ENCODE results near the gene MICAL3.

MICAL3 gene

DNA sequence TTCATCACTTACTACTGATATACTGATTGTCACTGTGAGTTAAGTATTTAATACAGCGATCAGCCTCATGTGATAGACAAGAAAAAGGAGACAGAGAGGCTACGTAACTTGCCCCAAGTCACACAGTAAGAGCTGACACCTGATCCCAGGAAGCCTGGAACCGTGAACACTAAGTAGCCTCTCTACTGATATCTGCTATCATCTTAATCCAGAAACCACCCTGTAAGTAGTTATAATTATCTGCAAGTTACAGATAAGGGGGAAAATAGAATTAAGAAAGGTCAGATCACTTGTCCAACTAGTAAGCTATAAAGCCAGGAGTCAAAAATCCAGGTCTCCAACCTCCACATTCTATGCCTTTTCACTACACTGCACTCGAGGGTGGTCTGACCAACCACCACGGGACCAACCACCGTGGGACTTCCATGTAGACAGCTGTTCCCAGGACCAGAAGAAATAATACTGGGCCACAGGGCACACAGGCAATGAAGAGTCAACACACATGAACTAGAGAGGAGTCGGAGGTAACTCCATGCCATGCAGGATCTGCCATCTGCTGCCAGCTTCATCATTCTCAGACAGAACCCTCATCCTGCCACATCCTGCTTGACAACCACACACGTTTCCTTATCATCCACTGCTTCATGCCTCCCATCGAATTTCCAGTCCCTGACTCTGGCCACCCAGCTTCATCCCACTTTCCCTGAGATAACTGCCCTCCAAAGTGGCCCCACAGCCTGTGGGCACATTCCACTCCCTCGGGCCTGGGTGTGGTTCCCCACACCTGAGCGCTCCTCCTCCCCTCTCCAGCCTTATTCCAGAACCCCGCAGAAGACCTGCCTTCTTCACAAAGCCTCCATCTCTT lies 58.6 kb downstream of the MICAL3 start:
- TF ChIP-seq GABPA (IDR thresholded peaks at IDR 0.05; ENCODE audit: low read depth), result no peak
- TF ChIP-seq SPI1 (IDR thresholded peaks at IDR 0.05; ENCODE audit: borderline replicate concordance, low read depth), result no peak
- TF ChIP-seq, protein P1, sequence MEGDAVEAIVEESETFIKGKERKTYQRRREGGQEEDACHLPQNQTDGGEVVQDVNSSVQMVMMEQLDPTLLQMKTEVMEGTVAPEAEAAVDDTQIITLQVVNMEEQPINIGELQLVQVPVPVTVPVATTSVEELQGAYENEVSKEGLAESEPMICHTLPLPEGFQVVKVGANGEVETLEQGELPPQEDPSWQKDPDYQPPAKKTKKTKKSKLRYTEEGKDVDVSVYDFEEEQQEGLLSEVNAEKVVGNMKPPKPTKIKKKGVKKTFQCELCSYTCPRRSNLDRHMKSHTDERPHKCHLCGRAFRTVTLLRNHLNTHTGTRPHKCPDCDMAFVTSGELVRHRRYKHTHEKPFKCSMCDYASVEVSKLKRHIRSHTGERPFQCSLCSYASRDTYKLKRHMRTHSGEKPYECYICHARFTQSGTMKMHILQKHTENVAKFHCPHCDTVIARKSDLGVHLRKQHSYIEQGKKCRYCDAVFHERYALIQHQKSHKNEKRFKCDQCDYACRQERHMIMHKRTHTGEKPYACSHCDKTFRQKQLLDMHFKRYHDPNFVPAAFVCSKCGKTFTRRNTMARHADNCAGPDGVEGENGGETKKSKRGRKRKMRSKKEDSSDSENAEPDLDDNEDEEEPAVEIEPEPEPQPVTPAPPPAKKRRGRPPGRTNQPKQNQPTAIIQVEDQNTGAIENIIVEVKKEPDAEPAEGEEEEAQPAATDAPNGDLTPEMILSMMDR (IDR thresholded peaks at IDR 0.05; ENCODE audit: insufficient read depth, low read length), result no peak
- no peak for TF ChIP-seq POLR2AphosphoS5 (IDR thresholded peaks at IDR 0.05; ENCODE audit: low read depth)
- TF ChIP-seq, protein P2, sequence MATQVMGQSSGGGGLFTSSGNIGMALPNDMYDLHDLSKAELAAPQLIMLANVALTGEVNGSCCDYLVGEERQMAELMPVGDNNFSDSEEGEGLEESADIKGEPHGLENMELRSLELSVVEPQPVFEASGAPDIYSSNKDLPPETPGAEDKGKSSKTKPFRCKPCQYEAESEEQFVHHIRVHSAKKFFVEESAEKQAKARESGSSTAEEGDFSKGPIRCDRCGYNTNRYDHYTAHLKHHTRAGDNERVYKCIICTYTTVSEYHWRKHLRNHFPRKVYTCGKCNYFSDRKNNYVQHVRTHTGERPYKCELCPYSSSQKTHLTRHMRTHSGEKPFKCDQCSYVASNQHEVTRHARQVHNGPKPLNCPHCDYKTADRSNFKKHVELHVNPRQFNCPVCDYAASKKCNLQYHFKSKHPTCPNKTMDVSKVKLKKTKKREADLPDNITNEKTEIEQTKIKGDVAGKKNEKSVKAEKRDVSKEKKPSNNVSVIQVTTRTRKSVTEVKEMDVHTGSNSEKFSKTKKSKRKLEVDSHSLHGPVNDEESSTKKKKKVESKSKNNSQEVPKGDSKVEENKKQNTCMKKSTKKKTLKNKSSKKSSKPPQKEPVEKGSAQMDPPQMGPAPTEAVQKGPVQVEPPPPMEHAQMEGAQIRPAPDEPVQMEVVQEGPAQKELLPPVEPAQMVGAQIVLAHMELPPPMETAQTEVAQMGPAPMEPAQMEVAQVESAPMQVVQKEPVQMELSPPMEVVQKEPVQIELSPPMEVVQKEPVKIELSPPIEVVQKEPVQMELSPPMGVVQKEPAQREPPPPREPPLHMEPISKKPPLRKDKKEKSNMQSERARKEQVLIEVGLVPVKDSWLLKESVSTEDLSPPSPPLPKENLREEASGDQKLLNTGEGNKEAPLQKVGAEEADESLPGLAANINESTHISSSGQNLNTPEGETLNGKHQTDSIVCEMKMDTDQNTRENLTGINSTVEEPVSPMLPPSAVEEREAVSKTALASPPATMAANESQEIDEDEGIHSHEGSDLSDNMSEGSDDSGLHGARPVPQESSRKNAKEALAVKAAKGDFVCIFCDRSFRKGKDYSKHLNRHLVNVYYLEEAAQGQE (IDR thresholded peaks at IDR 0.05; ENCODE audit: insufficient replicate concordance, low read depth), result no peak
- no peaks in the 10 kb centered on the region for H3K27me3 ChIP-seq (ENCODE audit: insufficient read depth, poor library complexity, severe bottlenecking)
- H3K27ac ChIP-seq (replicated peaks), result no peak overlapping the region
- H3K4me3 ChIP-seq (replicated peaks; ENCODE audit: insufficient read depth, low read length), result no peak overlapping the region
- no peak for DNase-seq (ENCODE audit: low read depth in 1 of 2, low spot score in 1 of 2)

DNA sequence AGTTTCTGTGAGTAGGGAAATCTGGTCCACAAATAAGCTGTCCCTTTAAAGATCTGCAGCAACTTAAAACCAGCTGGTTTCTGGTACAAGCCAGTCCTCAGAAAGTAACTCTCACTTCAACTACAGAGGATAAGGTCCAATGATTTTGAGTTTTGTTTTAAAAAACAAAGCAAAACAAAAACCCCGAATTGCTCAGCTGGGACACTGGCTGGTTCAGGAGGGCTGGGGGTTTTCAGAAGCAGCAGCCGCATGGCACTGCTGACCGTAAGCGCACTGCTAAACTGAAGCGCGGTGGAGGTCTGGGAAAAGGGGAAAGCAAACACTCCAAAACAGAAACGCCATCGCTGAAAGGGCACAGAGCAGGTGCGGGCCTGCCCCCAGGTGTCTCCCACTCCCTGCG lies 59.7 kb downstream of the MICAL3 start:
- no peak for DNase-seq (ENCODE audit: low read depth in 1 of 2, low spot score in 1 of 2)
- no peak overlapping the region for H3K27ac ChIP-seq (replicated peaks)
- H3K4me3 ChIP-seq (replicated peaks; ENCODE audit: insufficient read depth, low read length), result no peak overlapping the region
- no peaks in the 10 kb centered on the region for H3K27me3 ChIP-seq (ENCODE audit: insufficient read depth, poor library complexity, severe bottlenecking)
- TF ChIP-seq POLR2AphosphoS5 (IDR thresholded peaks at IDR 0.05; ENCODE audit: low read depth) (no peak), GABPA (IDR thresholded peaks at IDR 0.05; ENCODE audit: low read depth) (no peak), SPI1 (IDR thresholded peaks at IDR 0.05; ENCODE audit: borderline replicate concordance, low read depth) (no peak)
- TF ChIP-seq, protein P1 (IDR thresholded peaks at IDR 0.05; ENCODE audit: insufficient read depth, low read length), result no peak
- TF ChIP-seq, protein P2 (IDR thresholded peaks at IDR 0.05; ENCODE audit: insufficient replicate concordance, low read depth), result no peak

DNA sequence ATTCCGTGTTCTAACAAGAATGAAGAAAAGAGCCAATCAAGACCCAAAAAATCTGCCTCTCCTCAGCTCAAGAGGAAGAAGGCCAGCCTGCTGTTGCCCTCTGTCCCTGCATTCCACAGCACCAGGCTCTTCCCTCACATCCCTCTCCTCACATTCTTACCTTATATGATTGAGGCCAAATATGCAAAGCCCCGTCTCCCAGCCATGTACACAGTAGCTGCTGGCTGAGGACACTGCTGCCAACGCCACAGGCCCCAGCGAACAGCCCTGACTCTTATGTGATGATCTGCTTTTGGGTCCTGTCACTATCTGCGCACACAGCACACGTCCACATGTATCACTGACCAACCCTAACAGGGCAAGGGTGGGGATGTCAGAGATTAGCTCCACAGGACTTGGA lies 60.2 kb downstream of the MICAL3 start:
- DNase-seq (ENCODE audit: low read depth in 1 of 2, low spot score in 1 of 2), result no peak
- Histone ChIP-seq H3K4me3 (replicated peaks; ENCODE audit: insufficient read depth, low read length) (no peak overlapping the region), H3K27ac (replicated peaks) (no peak overlapping the region), H3K27me3 (ENCODE audit: insufficient read depth, poor library complexity, severe bottlenecking) (no peaks in the 10 kb centered on the region)
- TF ChIP-seq, protein P2 (IDR thresholded peaks at IDR 0.05; ENCODE audit: insufficient replicate concordance, low read depth), result no peak
- no peak for TF ChIP-seq GABPA (IDR thresholded peaks at IDR 0.05; ENCODE audit: low read depth)
- TF ChIP-seq POLR2AphosphoS5 (IDR thresholded peaks at IDR 0.05; ENCODE audit: low read depth), result no peak
- TF ChIP-seq, protein P1 (IDR thresholded peaks at IDR 0.05; ENCODE audit: insufficient read depth, low read length), result no peak
- TF ChIP-seq SPI1 (IDR thresholded peaks at IDR 0.05; ENCODE audit: borderline replicate concordance, low read depth), result no peak
